Spleen (tissue), 7 donors: Measurements from ENCODE around the gene MICU2.

Experiments
- POLR2A ChIP-seq, 3 donors: fragments of 450-650 bp; IDR thresholded peaks; one replicate each; pipeline ENCODE4 v1.5.1; 2017; ENCODE audit warnings: antibody characterized with exemption in 3 of 3, mild to moderate bottlenecking in 1 of 3
- POLR2AphosphoS5 ChIP-seq, 3 donors: sonication (generic); formaldehyde crosslinking; IDR thresholded peaks; one replicate each; pipeline ENCODE4 v1.5.1; 2017; ENCODE audit warnings: antibody characterized with exemption in 3 of 3
- TF ChIP-seq, protein P1 (sequence below), 11 experiments: fragments of 200-600 bp in 7 of 11; fragments of 450-650 bp in 4 of 11; sonication (generic) in 4 of 11; IDR thresholded peaks in 8 of 11; conservative IDR thresholded peaks in 3 of 11; 1 replicate in 7 of 11; 2 replicates in 4 of 11; pipeline versions ENCODE4 v1.4.0 to v1.8.0; 2016 to 2021; ENCODE audit warnings: antibody characterized with exemption in 11 of 11, inconsistent platforms in 4 of 11, mild to moderate bottlenecking in 1 of 11
- donor health status: DM: no; HTN: no; CAD: no; lungs with moderate emphysema.
- donor health status: DM: no; HTN: no; CAD: no.
- donor health status: DM: no; HTN: no; CAD: no.

DNA sequence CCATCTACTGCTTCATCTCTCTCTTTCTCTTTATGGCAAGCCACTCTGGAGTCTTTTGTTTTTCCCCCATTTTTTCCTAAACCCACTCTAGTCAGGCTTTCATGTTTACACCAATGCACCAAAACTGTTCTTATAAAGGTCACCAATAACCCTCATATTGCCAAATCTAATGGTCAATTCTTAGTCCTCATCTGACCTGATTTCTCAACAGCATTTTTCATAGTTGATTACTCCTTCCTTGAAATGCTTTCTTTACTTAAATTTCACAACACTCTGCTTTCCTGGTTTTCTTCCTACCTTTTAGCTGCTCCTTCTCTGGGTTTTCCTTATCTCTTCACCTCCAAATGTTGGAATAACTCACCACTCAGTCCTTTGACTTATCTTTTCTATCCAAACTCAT, 47.9 kb downstream of the MICU2 start:
- TF ChIP-seq, protein P1, sequence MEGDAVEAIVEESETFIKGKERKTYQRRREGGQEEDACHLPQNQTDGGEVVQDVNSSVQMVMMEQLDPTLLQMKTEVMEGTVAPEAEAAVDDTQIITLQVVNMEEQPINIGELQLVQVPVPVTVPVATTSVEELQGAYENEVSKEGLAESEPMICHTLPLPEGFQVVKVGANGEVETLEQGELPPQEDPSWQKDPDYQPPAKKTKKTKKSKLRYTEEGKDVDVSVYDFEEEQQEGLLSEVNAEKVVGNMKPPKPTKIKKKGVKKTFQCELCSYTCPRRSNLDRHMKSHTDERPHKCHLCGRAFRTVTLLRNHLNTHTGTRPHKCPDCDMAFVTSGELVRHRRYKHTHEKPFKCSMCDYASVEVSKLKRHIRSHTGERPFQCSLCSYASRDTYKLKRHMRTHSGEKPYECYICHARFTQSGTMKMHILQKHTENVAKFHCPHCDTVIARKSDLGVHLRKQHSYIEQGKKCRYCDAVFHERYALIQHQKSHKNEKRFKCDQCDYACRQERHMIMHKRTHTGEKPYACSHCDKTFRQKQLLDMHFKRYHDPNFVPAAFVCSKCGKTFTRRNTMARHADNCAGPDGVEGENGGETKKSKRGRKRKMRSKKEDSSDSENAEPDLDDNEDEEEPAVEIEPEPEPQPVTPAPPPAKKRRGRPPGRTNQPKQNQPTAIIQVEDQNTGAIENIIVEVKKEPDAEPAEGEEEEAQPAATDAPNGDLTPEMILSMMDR (IDR thresholded peaks at IDR 0.05 in 8 of 11, conservative IDR thresholded peaks at IDR 0.05 in 3 of 11): no peak
- TF ChIP-seq POLR2A (IDR thresholded peaks at IDR 0.05) (no peak), POLR2AphosphoS5 (IDR thresholded peaks at IDR 0.05) (no peak)
